Body of pancreas (tissue), 4 donors: Measurements from ENCODE around the gene MC5R. TPM values are rescaled to one million over a fixed set of nuclear protein-coding genes. Genes with fewer than 3 reads are reported as not detected.

ENCODE experiments used
- ATAC-seq: fragments of 150-250 bp; one replicate; pipeline ENCODE4 v1.9.1; 2016
- DNase-seq, 4 donors: peaks; one replicate each; pipeline ENCODE4 v3.0.0-alpha.2; 2019
- H3K27ac ChIP-seq, 4 donors: fragments of 200-600 bp; sonication (generic); 1 replicate in 3 of 4; 2 replicates in 1 of 4; pipeline versions ENCODE4 v1.5.1 to v1.6.1; 2016 to 2019; ENCODE audit warnings: mild to moderate bottlenecking in 1 of 4, mixed read lengths in 1 of 4, moderate library complexity in 1 of 4
- H3K27me3 ChIP-seq, 2 donors: fragments of 200-600 bp; sonication (generic); one replicate each; pipeline ENCODE4 v1.6.0; 2016; ENCODE audit warnings: mild to moderate bottlenecking in 1 of 2
- H3K36me3 ChIP-seq, 2 donors: fragments of 200-600 bp; sonication (generic); replicated peaks in 1 of 2; 2 replicates each; pipeline ENCODE4 v1.5.1; 2016; ENCODE audit warnings: low read depth in 2 of 2; ENCODE audit not compliant: insufficient read depth in 1 of 2
- H3K4me1 ChIP-seq: fragments of 200-600 bp; sonication (generic); one replicate; pipeline ENCODE4 v1.6.0; 2016
- H3K4me3 ChIP-seq, 2 donors: fragments of 200-600 bp; sonication (generic); 1 replicate in 1 of 2; 2 replicates in 1 of 2; pipeline ENCODE4 v1.5.1; 2016 to 2019
- H3K9me3 ChIP-seq, 3 donors: fragments of 200-600 bp; sonication (generic); 1 replicate in 2 of 3; 2 replicates in 1 of 3; pipeline ENCODE4 v1.5.1; 2016
- POLR2A ChIP-seq, 3 donors: fragments of 450-650 bp; IDR thresholded peaks; one replicate each; pipeline ENCODE4 v1.6.1; 2016; ENCODE audit warnings: antibody characterized with exemption in 3 of 3, mild to moderate bottlenecking in 2 of 3
- WGBS, 2 donors: methylation state at CpG; one replicate each; pipeline ENCODE4 v1.1.5; 2017; 5-methylcytosine and 5-hydroxymethylcytosine counted together
- intact Hi-C: fragments of 100-400 bp; cut with DNase I; formaldehyde crosslinking; loops from one replicate; pipeline ENCODE4 v1.15.1; 2023
- total RNA-seq, 2 donors: library from RNA; depleted of rRNA; stranded (reverse); fragments of >200 nt; gene quantifications; one replicate each; pipeline ENCODE4 v1.1.0, GENCODE V29; 2016
- TF ChIP-seq, protein P1 (sequence below), 7 experiments: fragments of 450-650 bp in 4 of 7; fragments of 200-600 bp in 3 of 7; sonication (generic) in 3 of 7; IDR thresholded peaks; one replicate each; pipeline ENCODE4 v1.5.1; 2016 to 2019; ENCODE audit warnings: antibody characterized with exemption in 7 of 7

MC5R gene
- total RNA-seq, 2 donors from 2014 or later: not detected

DNA sequence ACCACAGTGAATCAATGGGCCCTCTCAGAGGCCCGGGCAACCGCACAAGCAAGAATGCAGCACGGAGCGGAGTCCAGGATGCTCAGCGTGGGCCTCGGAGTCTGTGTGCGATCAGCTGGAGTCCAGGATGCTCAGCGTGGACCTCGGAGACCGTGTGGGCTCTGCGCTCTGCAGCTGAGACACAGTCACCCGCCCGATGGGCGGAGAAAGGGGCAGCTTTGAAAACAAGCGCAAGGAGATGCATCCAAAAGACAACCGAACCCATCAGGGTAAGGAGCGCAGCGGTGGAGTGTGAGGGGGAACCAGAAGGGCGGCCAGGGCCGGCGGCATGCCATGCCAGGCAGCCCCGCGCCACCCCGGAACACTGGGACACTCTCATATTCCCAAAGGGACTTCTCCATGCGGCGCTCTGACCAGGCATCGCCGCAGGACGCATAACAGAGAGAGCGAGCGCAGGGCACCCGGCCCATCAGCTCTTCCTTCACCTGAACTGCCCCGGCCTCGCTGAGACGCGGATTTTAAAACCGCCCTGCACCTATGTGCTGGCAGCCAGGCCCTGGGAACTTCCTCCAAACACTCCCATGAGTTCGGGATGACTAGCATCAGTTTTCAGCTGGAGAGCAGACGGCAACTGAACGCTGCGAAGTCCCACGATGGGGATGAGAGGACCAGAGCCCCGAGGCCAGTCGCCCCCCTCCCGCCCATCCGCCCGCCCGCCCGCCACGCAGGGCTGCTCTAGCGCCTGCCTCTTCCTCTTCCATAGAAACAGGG lies 44.7 kb downstream of the MC5R start:
- TF ChIP-seq POLR2A (IDR thresholded peaks at IDR 0.05): no peak
- TF ChIP-seq, protein P1, sequence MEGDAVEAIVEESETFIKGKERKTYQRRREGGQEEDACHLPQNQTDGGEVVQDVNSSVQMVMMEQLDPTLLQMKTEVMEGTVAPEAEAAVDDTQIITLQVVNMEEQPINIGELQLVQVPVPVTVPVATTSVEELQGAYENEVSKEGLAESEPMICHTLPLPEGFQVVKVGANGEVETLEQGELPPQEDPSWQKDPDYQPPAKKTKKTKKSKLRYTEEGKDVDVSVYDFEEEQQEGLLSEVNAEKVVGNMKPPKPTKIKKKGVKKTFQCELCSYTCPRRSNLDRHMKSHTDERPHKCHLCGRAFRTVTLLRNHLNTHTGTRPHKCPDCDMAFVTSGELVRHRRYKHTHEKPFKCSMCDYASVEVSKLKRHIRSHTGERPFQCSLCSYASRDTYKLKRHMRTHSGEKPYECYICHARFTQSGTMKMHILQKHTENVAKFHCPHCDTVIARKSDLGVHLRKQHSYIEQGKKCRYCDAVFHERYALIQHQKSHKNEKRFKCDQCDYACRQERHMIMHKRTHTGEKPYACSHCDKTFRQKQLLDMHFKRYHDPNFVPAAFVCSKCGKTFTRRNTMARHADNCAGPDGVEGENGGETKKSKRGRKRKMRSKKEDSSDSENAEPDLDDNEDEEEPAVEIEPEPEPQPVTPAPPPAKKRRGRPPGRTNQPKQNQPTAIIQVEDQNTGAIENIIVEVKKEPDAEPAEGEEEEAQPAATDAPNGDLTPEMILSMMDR (IDR thresholded peaks at IDR 0.05): no peak
- H3K4me1 ChIP-seq: no peaks in the 10 kb centered on the region
- H3K27ac ChIP-seq: no peak overlapping the region
- H3K36me3 ChIP-seq: no peaks in the 10 kb centered on the region
- no peaks in the 10 kb centered on the region for H3K27me3 ChIP-seq
- ATAC-seq: no peak
- intact Hi-C loops: no loop called here
- no peaks in the 10 kb centered on the region for H3K9me3 ChIP-seq
- 1 to 3% methylated on average over 22 to 51 of the region's 51 CpGs for WGBS, 2 donors
- DNase-seq: no peak
- no peak overlapping the region for H3K4me3 ChIP-seq

DNA sequence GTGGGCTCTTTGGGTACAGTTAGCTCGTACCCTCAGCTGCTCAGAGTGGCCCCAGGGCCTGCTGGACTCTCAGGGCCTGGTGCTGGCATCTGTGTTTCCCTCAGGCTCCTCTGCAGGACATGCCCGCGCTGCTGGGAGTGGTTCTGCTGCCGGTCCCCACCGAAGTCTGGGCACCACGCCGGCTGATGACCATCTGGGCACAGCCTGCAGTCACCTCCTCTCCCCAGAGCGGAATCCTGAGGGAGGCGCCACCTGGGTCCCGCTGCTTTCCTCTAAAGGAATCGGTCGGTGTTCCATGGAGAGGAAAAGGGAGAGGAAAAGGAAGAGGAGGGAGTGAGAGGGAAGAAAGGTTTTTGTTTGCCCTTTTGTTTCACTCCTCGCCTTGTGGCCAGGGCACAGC lies 47.8 kb downstream of the MC5R start:
- H3K4me1 ChIP-seq: no peaks in the 10 kb centered on the region
- no peak for TF ChIP-seq POLR2A (IDR thresholded peaks at IDR 0.05)
- TF ChIP-seq, protein P1 (IDR thresholded peaks at IDR 0.05): no peak
- intact Hi-C loops: no loop called here
- no peak overlapping the region for H3K4me3 ChIP-seq
- H3K27me3 ChIP-seq: no peaks in the 10 kb centered on the region
- H3K9me3 ChIP-seq: no peaks in the 10 kb centered on the region
- 18 to 42% methylated on average over 12 to 13 of the region's 13 CpGs for WGBS, 2 donors
- H3K36me3 ChIP-seq: no peaks in the 10 kb centered on the region
- no peak overlapping the region for H3K27ac ChIP-seq
- DNase-seq (no peak), ATAC-seq (no peak)

DNA sequence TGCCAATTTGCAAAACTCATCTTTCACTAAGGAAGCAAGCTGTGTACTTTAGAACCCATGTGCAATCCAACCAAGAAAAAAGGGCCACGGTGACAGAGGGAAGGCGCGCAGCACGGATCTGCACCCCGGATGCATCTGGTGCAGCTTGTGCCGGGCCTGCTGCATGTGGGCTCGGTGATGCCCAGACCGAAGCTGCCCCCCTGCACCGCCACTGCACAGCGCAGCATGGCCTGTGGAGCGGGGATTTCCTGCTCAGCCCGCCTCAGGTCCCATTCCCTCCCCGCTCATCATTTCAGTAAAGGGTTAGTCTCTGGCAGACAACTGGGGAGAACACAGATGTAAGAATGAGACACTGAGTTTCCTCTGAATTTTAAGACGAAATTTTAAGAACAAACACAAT lies 48.4 kb downstream of the MC5R start:
- DNase-seq (no peak), ATAC-seq (no peak)
- Histone ChIP-seq H3K27ac (no peak overlapping the region), H3K9me3 (no peaks in the 10 kb centered on the region), H3K4me1 (no peaks in the 10 kb centered on the region), H3K36me3 (no peaks in the 10 kb centered on the region), H3K27me3 (no peaks in the 10 kb centered on the region), H3K4me3 (no peak overlapping the region)
- TF ChIP-seq, protein P1 (IDR thresholded peaks at IDR 0.05): no peak
- no peak for TF ChIP-seq POLR2A (IDR thresholded peaks at IDR 0.05)
- intact Hi-C loops: no loop called here
- 71 to 78% methylated on average over 14 of the region's 14 CpGs for WGBS, 2 donors

DNA sequence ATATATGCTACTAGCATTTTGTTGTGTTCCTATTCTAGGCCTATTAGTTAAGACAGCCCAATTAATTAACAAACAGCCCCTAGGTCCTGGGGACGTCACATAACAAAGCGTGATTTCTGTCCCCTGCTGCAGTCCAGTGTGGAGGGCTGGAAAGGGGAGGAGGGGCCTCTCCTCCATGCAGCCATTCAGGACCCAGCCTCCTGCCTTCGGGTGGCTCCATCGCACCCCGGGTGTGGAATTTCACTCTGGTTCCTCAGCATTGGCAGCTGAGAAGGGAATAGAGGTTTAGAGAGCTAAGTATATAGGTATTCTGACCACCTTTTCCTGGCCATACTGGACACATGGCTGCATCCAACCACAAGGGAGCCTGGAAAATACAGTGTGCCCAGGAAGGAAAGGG lies 49.0 kb downstream of the MC5R start:
- TF ChIP-seq, protein P1 (IDR thresholded peaks at IDR 0.05): no peak
- no peak for TF ChIP-seq POLR2A (IDR thresholded peaks at IDR 0.05)
- Histone ChIP-seq H3K9me3 (no peaks in the 10 kb centered on the region), H3K36me3 (no peaks in the 10 kb centered on the region), H3K27ac (no peak overlapping the region), H3K27me3 (no peaks in the 10 kb centered on the region), H3K4me1 (no peaks in the 10 kb centered on the region), H3K4me3 (no peak overlapping the region)
- DNase-seq (no peak), ATAC-seq (no peak)
- intact Hi-C loops: no loop called here
- 43 to 45% methylated on average over 3 to 5 of the region's 5 CpGs for WGBS, 2 donors

DNA sequence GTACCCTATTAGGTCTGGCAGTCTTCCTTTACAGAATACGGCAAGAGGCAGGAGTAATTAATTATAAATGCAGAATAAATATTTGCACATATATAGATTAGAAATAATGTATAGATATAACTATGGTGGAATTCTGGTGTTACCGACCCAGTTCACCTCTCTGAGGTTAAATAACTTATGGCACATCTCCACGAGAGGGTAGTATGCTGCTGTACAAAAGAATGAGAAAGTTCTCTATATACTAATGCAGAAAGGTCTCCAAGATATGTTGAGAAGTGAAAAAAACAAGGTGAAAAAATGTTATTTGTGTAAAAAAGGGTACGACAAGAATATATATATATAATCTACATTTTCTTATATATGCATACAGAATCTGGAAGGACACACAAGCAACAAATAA lies 50.6 kb downstream of the MC5R start:
- no peak for DNase-seq
- Histone ChIP-seq H3K36me3 (no peaks in the 10 kb centered on the region), H3K9me3 (no peaks in the 10 kb centered on the region), H3K4me3 (no peak overlapping the region), H3K27ac (no peak overlapping the region), H3K27me3 (no peaks in the 10 kb centered on the region), H3K4me1 (no peaks in the 10 kb centered on the region)
- WGBS, 2 donors: 35 to 48% methylated on average over 4 of the region's 4 CpGs
- ATAC-seq: no peak
- intact Hi-C loops: no loop called here
- TF ChIP-seq, protein P1 (IDR thresholded peaks at IDR 0.05): no peak
